ENCODE measurements around the gene ABHD17B. TPM values are rescaled to one million over a fixed set of nuclear protein-coding genes. Genes with fewer than 3 reads are reported as not detected.
"Not testable (repeated sequence)": the region's sequence is repeated elsewhere in the genome, so short reads cannot be mapped to it uniquely, and the experiment has no call there.

Gene ABHD17B
- total RNA-seq, result 10 to 100 TPM; 21.2 to 34.7 (median 23.7) TPM
- long read RNA-seq, donor 1, transcript ABHD17B-201 (4 exons, 2,614 nt), result major isoform, 22 of 26 reads
- long read RNA-seq, donor 1, partial matches to known transcripts, result 1 of 26 reads
- long read RNA-seq, donor 1, other reads (novel, unspliced or antisense), result 2 of 26 reads
- long read RNA-seq, donor 2, transcript ABHD17B-201 (4 exons, 2,614 nt), result major isoform, 7 of 9 reads
- long read RNA-seq, donor 2, partial matches to known transcripts, result 1 of 9 reads
- long read RNA-seq, donor 2, other reads (novel, unspliced or antisense), result 1 of 9 reads

- no peaks in the 10 kb centered on the region for H3K36me3 ChIP-seq (ENCODE audit: low read depth)
- no peak for TF ChIP-seq CTCF (IDR thresholded peaks at IDR 0.05)
- peak; percentile 98 to 99 (median 99) for DNase-seq
- peak; percentile 96 for ATAC-seq
- intact Hi-C loops (cut with DNase I, micrococcal nuclease), result no loop called here
- peaks cover 22% of the 10 kb centered on the region for H3K4me1 ChIP-seq (ENCODE audit: low read depth)
- no peaks in the 10 kb centered on the region for H3K9me3 ChIP-seq
- H3K4me3 ChIP-seq, result peak within 1 kb of the TSS; percentile 97
These were observed at the start of gene ABHD17B, which contains the start of gene C9orf85 for GRCh38 chr9:71911061-71911907. TSS of gene ABHD17B (minus strand) at chr9:71911193. CDS start at chr9:71875080, 36,113 bp downstream. TSS of gene C9orf85 (plus strand) at chr9:71911639. CDS start at chr9:71911735, 96 bp downstream.

GRCh38 chr9:71955300-71955915 lies 44.4 kb upstream of the ABHD17B start:
- Histone ChIP-seq H3K4me1 (ENCODE audit: low read depth) (no peaks in the 10 kb centered on the region), H3K4me3 (no peak overlapping the region), H3K9me3 (no peaks in the 10 kb centered on the region), H3K36me3 (ENCODE audit: low read depth) (no peaks in the 10 kb centered on the region)
- intact Hi-C loops (cut with DNase I, micrococcal nuclease), result no loop called here
- DNase-seq (no peak), ATAC-seq (no peak)
- no peak for TF ChIP-seq CTCF (IDR thresholded peaks at IDR 0.05)

- intact Hi-C loops (cut with DNase I, micrococcal nuclease), result not testable (repeated sequence)
These were observed 43.7 kb upstream of the ABHD17B start for GRCh38 chr9:71954652-71955051.

GRCh38 chr9:71944754-71945375 lies 33.9 kb upstream of the ABHD17B start:
- no peak overlapping the region for H3K4me3 ChIP-seq
- ATAC-seq (peak; percentile 73), DNase-seq (no peak)
- H3K9me3 ChIP-seq, result no peaks in the 10 kb centered on the region
- TF ChIP-seq CTCF (IDR thresholded peaks at IDR 0.05), result no peak
- no peaks in the 10 kb centered on the region for H3K36me3 ChIP-seq (ENCODE audit: low read depth)
- intact Hi-C loops (cut with DNase I, micrococcal nuclease), result no loop called here
- no peaks in the 10 kb centered on the region for H3K4me1 ChIP-seq (ENCODE audit: low read depth)

More at GRCh38 chr9:71954652-71955051, 43.7 kb upstream of the ABHD17B start:
- DNase-seq; H3K4me1 ChIP-seq (ENCODE audit: low read depth); H3K9me3 ChIP-seq; H3K36me3 ChIP-seq (ENCODE audit: low read depth); H3K4me3 ChIP-seq; ATAC-seq: not testable (repeated sequence)

GRCh38 chr9:71941998-71942567 lies 31.1 kb upstream of the ABHD17B start:
- no peaks in the 10 kb centered on the region for H3K4me1 ChIP-seq (ENCODE audit: low read depth)
- peak; percentile 11 for ATAC-seq
- H3K36me3 ChIP-seq (ENCODE audit: low read depth), result no peaks in the 10 kb centered on the region
- intact Hi-C loops (cut with DNase I, micrococcal nuclease), result no loop called here
- no peaks in the 10 kb centered on the region for H3K9me3 ChIP-seq
- no peak for TF ChIP-seq CTCF (IDR thresholded peaks at IDR 0.05)
- no peak for DNase-seq
- H3K4me3 ChIP-seq, result no peak overlapping the region
